ENCODE measurements around the gene PAX5.

- TF ChIP-seq CTCF (IDR thresholded peaks at IDR 0.05; ENCODE audit: borderline replicate concordance, extremely low read depth, low read length, poor library complexity, severe bottlenecking) (no peak), EZH2 (IDR thresholded peaks at IDR 0.05; ENCODE audit: borderline replicate concordance, low read depth, low read length, severe bottlenecking) (no peak)
Observed at GRCh38 chr9:36971935-36972488, 62.1 kb downstream of the PAX5 start.
